ENCODE data around the gene MRFAP1L1. TPM values are rescaled to one million over a fixed set of nuclear protein-coding genes. Genes with fewer than 3 reads are reported as not detected.

MRFAP1L1 gene
- total RNA-seq, 1 donor from 2014 or later: 73.0 TPM

DNA sequence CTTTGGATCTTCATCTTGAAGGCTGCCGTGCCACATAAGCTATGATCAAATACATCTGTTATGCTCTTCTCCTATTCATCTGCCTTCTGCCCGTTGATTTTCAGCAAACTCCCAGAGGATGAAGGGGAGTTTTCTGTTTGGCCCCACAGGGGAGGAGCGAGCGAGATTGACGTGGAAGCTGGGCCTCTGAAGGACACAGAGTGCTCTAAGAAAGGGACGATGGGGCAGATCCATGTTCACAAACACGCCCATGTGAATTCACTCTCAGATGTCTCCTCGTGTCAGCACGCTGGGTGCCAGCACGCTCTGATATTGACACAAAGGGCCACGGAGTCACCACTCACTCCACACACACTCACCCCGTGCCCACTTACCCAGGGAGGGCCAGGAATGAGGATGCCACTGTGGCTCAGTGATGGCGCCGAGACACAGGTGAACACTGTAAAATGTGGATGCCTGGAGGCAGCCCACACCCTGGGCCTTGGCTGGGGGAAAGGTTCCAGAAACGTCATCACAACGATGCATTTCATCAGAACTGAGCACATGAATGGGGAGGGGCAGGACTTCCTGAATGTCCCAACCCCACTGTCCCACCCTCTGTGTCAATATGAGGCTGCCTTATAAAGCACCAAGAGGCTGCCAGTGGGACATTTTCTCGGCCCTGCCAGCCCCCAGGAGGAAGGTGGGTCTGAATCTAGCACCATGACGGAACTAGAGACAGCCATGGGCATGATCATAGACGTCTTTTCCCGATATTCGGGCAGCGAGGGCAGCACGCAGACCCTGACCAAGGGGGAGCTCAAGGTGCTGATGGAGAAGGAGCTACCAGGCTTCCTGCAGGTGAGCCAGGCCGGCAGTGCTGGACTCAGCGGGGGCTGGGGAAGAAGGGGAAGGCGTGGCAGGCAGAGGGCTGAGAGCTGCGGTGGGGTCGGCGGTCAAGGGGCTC, 16.2 kb downstream of the MRFAP1L1 start, which contains the start of gene S100P:
Gene S100P, plus strand, starts transcription at position 648 of the 946 bp plus-strand sequence. Its CDS starts 55 bp downstream, at position 703.
- no peak for DNase-seq (ENCODE audit: extremely low spot score, unreplicated experiment)
- Mint-ChIP-seq H3K36me3 (peaks cover 4% of the 10 kb centered on the region), H3K4me3 (peak within 1 kb of the TSS; percentile 70), H3K9me3 (no peaks in the 10 kb centered on the region), H3K27ac (peak within 1 kb of the TSS; percentile 99), H3K27me3 (no peaks in the 10 kb centered on the region), H3K4me1 (ENCODE audit: unreplicated experiment) (peaks cover 36% of the 10 kb centered on the region)
- TF ChIP-seq, protein P1, sequence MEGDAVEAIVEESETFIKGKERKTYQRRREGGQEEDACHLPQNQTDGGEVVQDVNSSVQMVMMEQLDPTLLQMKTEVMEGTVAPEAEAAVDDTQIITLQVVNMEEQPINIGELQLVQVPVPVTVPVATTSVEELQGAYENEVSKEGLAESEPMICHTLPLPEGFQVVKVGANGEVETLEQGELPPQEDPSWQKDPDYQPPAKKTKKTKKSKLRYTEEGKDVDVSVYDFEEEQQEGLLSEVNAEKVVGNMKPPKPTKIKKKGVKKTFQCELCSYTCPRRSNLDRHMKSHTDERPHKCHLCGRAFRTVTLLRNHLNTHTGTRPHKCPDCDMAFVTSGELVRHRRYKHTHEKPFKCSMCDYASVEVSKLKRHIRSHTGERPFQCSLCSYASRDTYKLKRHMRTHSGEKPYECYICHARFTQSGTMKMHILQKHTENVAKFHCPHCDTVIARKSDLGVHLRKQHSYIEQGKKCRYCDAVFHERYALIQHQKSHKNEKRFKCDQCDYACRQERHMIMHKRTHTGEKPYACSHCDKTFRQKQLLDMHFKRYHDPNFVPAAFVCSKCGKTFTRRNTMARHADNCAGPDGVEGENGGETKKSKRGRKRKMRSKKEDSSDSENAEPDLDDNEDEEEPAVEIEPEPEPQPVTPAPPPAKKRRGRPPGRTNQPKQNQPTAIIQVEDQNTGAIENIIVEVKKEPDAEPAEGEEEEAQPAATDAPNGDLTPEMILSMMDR (conservative IDR thresholded peaks at IDR 0.05): no peak

DNA sequence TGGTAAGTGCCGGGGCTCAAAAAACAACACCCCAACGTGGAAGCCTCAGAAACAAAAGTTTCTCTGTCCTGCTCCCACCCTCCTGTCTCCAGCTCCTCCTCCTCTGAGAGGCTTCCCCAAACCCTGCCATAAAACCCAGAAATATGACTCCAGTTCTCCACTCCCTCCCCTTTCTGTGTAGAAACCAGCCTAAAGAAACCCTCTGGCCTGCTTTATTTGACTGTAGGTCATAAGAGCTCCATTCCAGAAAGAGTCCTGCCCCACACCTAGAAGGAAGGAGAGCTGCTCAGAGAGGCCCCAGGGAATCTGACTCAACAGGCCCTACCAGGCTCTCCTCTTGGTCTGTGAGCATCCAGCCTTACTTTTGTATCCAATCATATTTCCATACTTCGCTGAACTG, 16.9 kb downstream of the MRFAP1L1 start:
- H3K4me3 Mint-ChIP-seq: peak overlapping the region; percentile 63
- H3K4me1 Mint-ChIP-seq (ENCODE audit: unreplicated experiment): peaks cover 43% of the 10 kb centered on the region
- no peak for DNase-seq (ENCODE audit: extremely low spot score, unreplicated experiment)
- TF ChIP-seq, protein P1 (conservative IDR thresholded peaks at IDR 0.05): no peak
- H3K9me3 Mint-ChIP-seq: no peaks in the 10 kb centered on the region
- no peaks in the 10 kb centered on the region for H3K27me3 Mint-ChIP-seq
- peak overlapping the region; percentile 99 for H3K27ac Mint-ChIP-seq
- H3K36me3 Mint-ChIP-seq: no peaks in the 10 kb centered on the region

DNA sequence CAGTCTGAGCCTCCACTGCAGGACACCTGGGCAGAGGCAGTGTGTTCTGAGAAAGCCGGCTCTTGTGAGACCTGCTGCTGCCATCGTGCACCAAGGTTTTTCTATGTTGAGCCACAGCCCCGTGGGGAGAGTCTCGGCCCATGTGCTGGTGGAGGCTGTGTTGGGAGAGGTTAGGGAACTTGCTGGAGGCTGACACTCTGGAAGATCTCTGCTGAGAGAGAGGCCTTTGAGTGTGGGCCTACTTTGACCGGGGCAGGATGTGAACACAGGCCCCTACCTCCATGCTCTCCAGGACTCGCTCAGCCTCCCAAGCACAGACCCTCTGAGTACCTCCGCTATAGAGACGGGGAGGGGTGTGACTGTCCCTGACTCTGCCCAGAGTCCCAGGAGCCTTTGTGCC, 17.3 kb downstream of the MRFAP1L1 start:
- Mint-ChIP-seq H3K4me1 (ENCODE audit: unreplicated experiment) (peaks cover 45% of the 10 kb centered on the region), H3K9me3 (no peaks in the 10 kb centered on the region), H3K27ac (peak overlapping the region; percentile 99), H3K4me3 (no peak overlapping the region), H3K36me3 (no peaks in the 10 kb centered on the region), H3K27me3 (no peaks in the 10 kb centered on the region)
- DNase-seq (ENCODE audit: extremely low spot score, unreplicated experiment): no peak
- TF ChIP-seq, protein P1 (conservative IDR thresholded peaks at IDR 0.05): no peak

DNA sequence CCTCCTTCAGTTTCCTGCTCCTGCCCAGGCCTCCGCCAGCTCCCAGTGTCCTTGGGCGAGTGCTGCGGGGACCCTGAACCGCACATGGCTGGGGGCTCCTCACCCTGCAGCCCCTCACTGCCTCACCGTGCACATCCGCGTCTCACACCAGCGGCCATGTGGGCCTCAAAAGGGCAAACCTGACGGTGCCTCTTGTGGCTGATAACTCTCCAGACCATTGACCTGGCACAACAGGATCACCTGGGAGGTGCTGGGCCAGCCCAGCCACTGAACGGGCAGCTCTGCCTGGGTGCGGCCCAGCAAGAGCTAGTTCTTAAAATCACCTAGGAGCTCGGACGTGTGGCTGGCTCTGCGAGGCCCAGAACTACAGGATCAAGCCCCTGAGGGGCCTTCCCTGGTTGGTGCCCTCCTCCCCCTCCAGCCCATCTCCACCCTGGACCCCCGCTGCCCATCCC, 20.1 kb downstream of the MRFAP1L1 start:
- no peak for DNase-seq (ENCODE audit: extremely low spot score, unreplicated experiment)
- Mint-ChIP-seq H3K4me3 (peak overlapping the region; percentile 20), H3K4me1 (ENCODE audit: unreplicated experiment) (peaks cover 35% of the 10 kb centered on the region), H3K27me3 (no peaks in the 10 kb centered on the region), H3K27ac (peak overlapping the region; percentile 95), H3K9me3 (no peaks in the 10 kb centered on the region), H3K36me3 (peaks cover 3% of the 10 kb centered on the region)
- TF ChIP-seq, protein P1 (conservative IDR thresholded peaks at IDR 0.05): no peak

DNA sequence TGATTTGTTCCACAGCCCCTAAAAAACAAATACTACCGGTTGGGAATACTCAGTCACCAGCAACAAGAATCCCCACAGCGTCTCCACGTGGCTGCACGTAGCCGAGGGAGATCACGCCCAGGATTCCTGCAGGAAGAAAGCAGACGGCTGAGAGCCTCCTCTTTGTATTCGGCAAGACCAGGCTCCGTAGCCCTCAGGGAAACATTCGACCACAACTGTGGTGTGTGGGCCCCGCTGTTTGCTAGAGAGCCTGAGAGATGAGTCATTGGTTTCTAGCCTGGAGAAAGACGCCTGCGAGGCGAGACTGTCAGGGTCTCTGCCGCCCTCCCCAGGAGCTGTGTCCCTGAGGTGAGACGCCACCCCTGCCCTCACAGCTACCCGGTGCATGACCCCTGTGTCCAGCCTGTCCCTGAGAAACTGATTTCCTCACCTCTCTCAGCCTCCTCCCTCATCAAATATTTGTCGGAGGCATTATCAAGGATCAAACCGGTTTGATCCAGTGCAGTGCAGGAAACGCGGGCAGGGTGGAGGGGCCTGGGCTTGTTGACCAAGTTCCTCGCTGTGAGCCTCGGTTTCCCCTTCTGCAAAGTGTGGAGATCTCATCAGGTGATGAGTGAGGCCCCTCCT, 20.7 kb downstream of the MRFAP1L1 start:
- Mint-ChIP-seq H3K9me3 (no peaks in the 10 kb centered on the region), H3K27me3 (no peaks in the 10 kb centered on the region), H3K4me3 (peak overlapping the region; percentile 65), H3K36me3 (peaks cover 3% of the 10 kb centered on the region), H3K4me1 (ENCODE audit: unreplicated experiment) (peaks cover 35% of the 10 kb centered on the region), H3K27ac (peak overlapping the region; percentile 95)
- no peak for DNase-seq (ENCODE audit: extremely low spot score, unreplicated experiment)
- TF ChIP-seq, protein P1 (conservative IDR thresholded peaks at IDR 0.05): no peak

Measured in type B pancreatic cell (in vitro differentiated cells).